NCI-H345 treated with DMSO at 0.1 percent for 48 hours (cell line): ENCODE measurements around the gene TSGA10IP.
A peak's percentile ranks its signal among the peaks of the same experiment; 100 is the strongest.

Experiments
- DNase-seq: peaks from one replicate; lab custom pipeline; 2025; ENCODE audit not compliant: unreplicated experiment; lab: John Stamatoyannopoulos, UW

TSGA10IP gene

GRCh38 chr11:65917434-65918210 is 27.7 kb upstream of the TSGA10IP start:
- no peak for DNase-seq

GRCh38 chr11:65918211-65919140 is 26.8 kb upstream of the TSGA10IP start, which contains the start of gene C11orf68:
Gene C11orf68 (minus strand): TSS chr11:65919062. CDS start chr11:65919031, 31 bp downstream.
- no peak for DNase-seq

GRCh38 chr11:65919141-65919572 is 26.1 kb upstream of the TSGA10IP start, which contains the start of gene DRAP1:
Gene DRAP1 (plus strand): TSS chr11:65919426. CDS start chr11:65919502, 76 bp downstream.
- peak; percentile 98 for DNase-seq

GRCh38 chr11:65919573-65920371 is 25.5 kb upstream of the TSGA10IP start:
- no peak for DNase-seq

- DNase-seq, result no peak
These were observed 24.9 kb upstream of the TSGA10IP start for GRCh38 chr11:65920372-65920802.

- no peak for DNase-seq
These were observed 24.2 kb upstream of the TSGA10IP start for GRCh38 chr11:65921033-65921555.

- no peak for DNase-seq
These were observed 23.4 kb upstream of the TSGA10IP start for GRCh38 chr11:65921876-65922275.

- DNase-seq, result no peak
These were observed 22.7 kb upstream of the TSGA10IP start for GRCh38 chr11:65922565-65922964.

GRCh38 chr11:65925397-65925796 is 19.9 kb upstream of the TSGA10IP start:
- DNase-seq, result no peak

GRCh38 chr11:65927904-65928397 is 17.3 kb upstream of the TSGA10IP start:
- no peak for DNase-seq

- DNase-seq, result no peak
These were observed 16.6 kb upstream of the TSGA10IP start for GRCh38 chr11:65928667-65929066.

GRCh38 chr11:65931773-65932557 is 13.3 kb upstream of the TSGA10IP start:
- no peak for DNase-seq

- peak; percentile 7 for DNase-seq
These were observed 12.7 kb upstream of the TSGA10IP start for GRCh38 chr11:65932558-65932919.

- DNase-seq, result no peak
These were observed 11.3 kb upstream of the TSGA10IP start for GRCh38 chr11:65934014-65934413.

GRCh38 chr11:65937766-65938165 is 7.5 kb upstream of the TSGA10IP start:
- no peak for DNase-seq

- no peak for DNase-seq
These were observed 3.5 kb upstream of the TSGA10IP start for GRCh38 chr11:65941720-65942310.

- no peak for DNase-seq
These were observed 2.7 kb upstream of the TSGA10IP start for GRCh38 chr11:65942531-65942930.

GRCh38 chr11:65944191-65944590 is 1.1 kb upstream of the TSGA10IP start:
- DNase-seq, result no peak

GRCh38 chr11:65944767-65945166 is 513 bp upstream of the TSGA10IP start:
- no peak for DNase-seq
